Mesenchymal stem cell (in vitro differentiated cells and primary cell): ENCODE results near the gene ARMH2.
"Not testable (repeated sequence)": the region's sequence is repeated elsewhere in the genome, so short reads cannot be mapped to it uniquely, and the experiment has no call there.

Experiments used
- DNase-seq: peaks from one replicate; pipeline ENCODE4 v3.0.0-alpha.2; 2013
- H2AFZ ChIP-seq: one replicate; pipeline ENCODE4 v1.6.1; 2013; ENCODE audit warnings: low read depth, mild to moderate bottlenecking, control low read depth, inconsistent platforms, low read length, moderate library complexity
- H2AK5ac ChIP-seq: 2 replicates; pipeline ENCODE4 v1.6.1; 2013; ENCODE audit warnings: low read length, moderate library complexity, mild to moderate bottlenecking, inconsistent platforms; ENCODE audit not compliant: severe bottlenecking
- H2BK120ac ChIP-seq: one replicate; pipeline ENCODE4 v1.6.1; 2013; ENCODE audit warnings: low read depth, mild to moderate bottlenecking, inconsistent platforms, low read length, moderate library complexity
- H2BK12ac ChIP-seq, 2 experiments: one replicate each; pipeline ENCODE4 v1.6.1; 2013; ENCODE audit warnings: inconsistent platforms in 2 of 2, low read length in 2 of 2, mild to moderate bottlenecking in 2 of 2, moderate library complexity in 2 of 2, control low read depth in 1 of 2
- H2BK15ac ChIP-seq: one replicate; pipeline ENCODE4 v1.6.1; 2013; ENCODE audit warnings: mild to moderate bottlenecking, low read depth, inconsistent platforms; ENCODE audit not compliant: poor library complexity, severe bottlenecking
- H2BK5ac ChIP-seq: 2 replicates; pipeline ENCODE4 v1.6.1; 2013; ENCODE audit warnings: low read depth, mild to moderate bottlenecking, low read length, control low read depth, inconsistent platforms; ENCODE audit not compliant: poor library complexity, severe bottlenecking
- H3K14ac ChIP-seq, 2 experiments: one replicate each; pipeline ENCODE4 v1.6.1; 2013; ENCODE audit warnings: inconsistent platforms in 2 of 2, low read length in 2 of 2, control low read depth in 1 of 2, mild to moderate bottlenecking in 1 of 2, moderate library complexity in 1 of 2
- H3K18ac ChIP-seq, 2 experiments: one replicate each; pipeline ENCODE4 v1.6.1; 2013; ENCODE audit warnings: inconsistent platforms in 2 of 2, low read length in 2 of 2, control low read depth in 1 of 2, low read depth in 1 of 2, mild to moderate bottlenecking in 1 of 2
- H3K23ac ChIP-seq, 2 experiments: one replicate each; pipeline ENCODE4 v1.6.1; 2013; ENCODE audit warnings: inconsistent platforms in 2 of 2, low read length in 2 of 2, mild to moderate bottlenecking in 2 of 2, moderate library complexity in 2 of 2, control low read depth in 1 of 2
- H3K27ac ChIP-seq: 2 replicates; pipeline ENCODE4 v1.5.1; 2013; ENCODE audit warnings: mild to moderate bottlenecking, moderate library complexity, low read length, control low read depth, inconsistent platforms; ENCODE audit not compliant: poor library complexity, severe bottlenecking
- H3K27me3 ChIP-seq, 2 experiments: 2 replicates each; pipeline versions ENCODE4 v1.6.1 to v1.7.0; 2013; ENCODE audit warnings: low read length in 2 of 2, mild to moderate bottlenecking in 2 of 2, moderate library complexity in 2 of 2, control low read depth in 1 of 2, inconsistent platforms in 1 of 2; ENCODE audit not compliant: control insufficient read depth in 1 of 2, insufficient read depth in 1 of 2
- H3K36me3 ChIP-seq, 2 experiments: 2 replicates each; pipeline versions ENCODE4 v1.6.1 to v1.7.0; 2013; ENCODE audit warnings: low read length in 2 of 2, control low read depth in 1 of 2, inconsistent platforms in 1 of 2, low read depth in 1 of 2, mild to moderate bottlenecking in 1 of 2; ENCODE audit not compliant: insufficient read depth in 2 of 2, control insufficient read depth in 1 of 2
- H3K4ac ChIP-seq, 2 experiments: one replicate each; pipeline ENCODE4 v1.6.1; 2013; ENCODE audit warnings: inconsistent platforms in 2 of 2, low read length in 2 of 2, mild to moderate bottlenecking in 2 of 2, moderate library complexity in 2 of 2, control low read depth in 1 of 2, low read depth in 1 of 2
- H3K4me1 ChIP-seq: 2 replicates; pipeline ENCODE4 v1.6.1; 2013; ENCODE audit warnings: low read depth, low read length, control low read depth; ENCODE audit not compliant: control insufficient read depth, insufficient read depth
- H3K4me2 ChIP-seq: 2 replicates; pipeline ENCODE4 v1.6.1; 2013; ENCODE audit warnings: low read length, mild to moderate bottlenecking, inconsistent platforms; ENCODE audit not compliant: poor library complexity, severe bottlenecking
- H3K4me3 ChIP-seq, 2 experiments: 2 replicates each; pipeline versions ENCODE4 v1.5.1 to v1.7.0; 2013; ENCODE audit warnings: low read length in 2 of 2, mild to moderate bottlenecking in 2 of 2, control low read depth in 1 of 2, low read depth in 1 of 2; ENCODE audit not compliant: insufficient read depth in 1 of 2
- H3K79me1 ChIP-seq: replicated peaks from 2 replicates; pipeline ENCODE4 v1.6.1; 2013; ENCODE audit warnings: mild to moderate bottlenecking, control low read depth, low read length, inconsistent platforms; ENCODE audit not compliant: poor library complexity, severe bottlenecking
- H3K9ac ChIP-seq: 2 replicates; pipeline ENCODE4 v1.7.0; 2013; ENCODE audit warnings: mild to moderate bottlenecking, low read length, moderate library complexity
- H3K9me3 ChIP-seq: 2 replicates; pipeline ENCODE4 v1.7.0; 2013; ENCODE audit warnings: mild to moderate bottlenecking, low read length; ENCODE audit not compliant: control insufficient read depth
- H4K8ac ChIP-seq: one replicate; pipeline ENCODE4 v1.6.1; 2013; ENCODE audit warnings: inconsistent platforms, mild to moderate bottlenecking, low read length, moderate library complexity
- H4K91ac ChIP-seq: one replicate; pipeline ENCODE4 v1.6.1; 2013; ENCODE audit warnings: mild to moderate bottlenecking, low read length, inconsistent platforms
- WGBS: methylation state at CpG from one replicate; pipeline ENCODE4 v1.1.7; 2013; ENCODE audit warnings: mixed read lengths; 5-methylcytosine and 5-hydroxymethylcytosine counted together

ARMH2 gene

DNA sequence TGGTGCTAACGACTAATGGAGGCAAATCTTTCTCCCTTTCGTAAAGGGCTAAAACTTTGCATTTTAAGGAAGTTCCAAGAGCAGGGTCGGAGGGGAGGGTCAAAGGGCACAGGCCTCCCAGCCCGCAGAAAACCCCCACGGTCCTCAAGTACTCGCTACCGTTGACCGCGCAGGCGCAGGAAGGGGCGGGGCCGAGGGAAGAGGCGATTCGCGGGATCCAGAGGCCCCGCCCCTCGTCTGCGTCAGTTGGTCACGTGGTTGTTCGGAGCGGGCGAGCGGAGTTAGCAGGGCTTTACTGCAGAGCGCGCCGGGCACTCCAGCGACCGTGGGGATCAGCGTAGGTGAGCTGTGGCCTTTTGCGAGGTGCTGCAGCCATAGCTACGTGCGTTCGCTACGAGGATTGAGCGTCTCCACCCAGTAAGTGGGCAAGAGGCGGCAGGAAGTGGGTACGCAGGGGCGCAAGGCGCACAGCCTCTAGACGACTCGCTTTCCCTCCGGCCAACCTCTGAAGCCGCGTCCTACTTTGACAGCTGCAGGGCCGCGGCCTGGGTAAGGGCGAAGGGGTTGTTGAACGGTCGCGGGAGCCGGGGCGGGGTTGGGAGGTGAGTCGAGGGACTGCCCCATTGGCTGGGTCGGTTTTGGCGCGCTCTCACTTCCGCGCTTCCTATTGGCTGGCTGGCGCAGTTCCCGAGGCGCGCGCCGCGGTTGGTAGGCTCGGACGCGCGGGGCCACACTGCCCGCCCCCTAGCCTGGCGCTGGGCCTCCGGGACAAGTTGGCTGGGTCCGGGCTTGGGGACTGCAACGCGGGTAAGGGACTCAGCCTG is 23.8 kb downstream of the ARMH2 start, which contains the start of gene GMNN:
TSS of gene GMNN (plus strand) at position 242 of the 824 bp plus-strand sequence. CDS start 2,310 bp downstream, outside the sequence.
- peak within 1 kb of the TSS; percentile 67 for H3K4me2 ChIP-seq
- H3K9me3 ChIP-seq: no peaks in the 10 kb centered on the region
- H2BK120ac ChIP-seq: no peak within 1 kb of the TSS
- peak within 1 kb of the TSS in 1 of 2 experiments; percentile 99 for H3K14ac ChIP-seq
- no peaks in the 10 kb centered on the region for H3K79me1 ChIP-seq
- no peak within 1 kb of the TSS for H2BK5ac ChIP-seq
- H3K4me1 ChIP-seq: peaks cover 6% of the 10 kb centered on the region
- peak within 1 kb of the TSS; percentile 99 for H2AFZ ChIP-seq
- WGBS: under 1% methylated on average over 75 of the region's 75 CpGs
- peak within 1 kb of the TSS; percentile 92 for H4K91ac ChIP-seq
- peak within 1 kb of the TSS in 1 of 2 experiments; percentile 99 for H3K23ac ChIP-seq
- H2BK15ac ChIP-seq: no peak within 1 kb of the TSS
- H3K9ac ChIP-seq: peak within 1 kb of the TSS; percentile 92
- H3K4ac ChIP-seq: peak within 1 kb of the TSS; percentile 65 to 89
- DNase-seq: peak; percentile 95
- H3K18ac ChIP-seq: peak within 1 kb of the TSS; percentile 91 to 99
- peak within 1 kb of the TSS; percentile 14 to 89 for H2BK12ac ChIP-seq
- H3K27ac ChIP-seq: peak within 1 kb of the TSS; percentile 87
- peak within 1 kb of the TSS; percentile 100 for H3K4me3 ChIP-seq
- H4K8ac ChIP-seq: peak within 1 kb of the TSS; percentile 95
- H2AK5ac ChIP-seq: no peak within 1 kb of the TSS
- H3K27me3 ChIP-seq: no peaks in the 10 kb centered on the region
- no peaks in the 10 kb centered on the region for H3K36me3 ChIP-seq

DNA sequence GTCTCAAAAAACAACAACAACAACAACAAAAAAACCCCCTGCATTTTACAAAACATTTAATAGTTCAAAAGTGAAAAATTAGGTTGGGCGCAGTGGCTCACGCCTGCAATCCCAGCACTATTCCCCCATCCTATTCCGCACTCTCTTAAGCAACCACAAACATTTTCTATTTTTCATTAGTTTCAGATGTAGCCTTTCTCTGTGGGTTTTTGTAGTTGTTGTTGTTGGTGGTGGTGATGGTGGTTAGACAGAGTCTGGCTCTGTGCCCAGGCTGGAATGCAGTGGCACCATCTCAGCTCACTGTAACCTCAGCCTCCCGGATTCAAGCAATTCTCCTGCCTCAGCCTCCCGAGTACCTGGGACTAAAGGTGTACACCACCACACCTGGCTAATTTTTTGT is 30.4 kb downstream of the ARMH2 start:
- H3K4me3 ChIP-seq: no peak overlapping the region
- H3K23ac ChIP-seq: no peak overlapping the region
- H3K14ac ChIP-seq: no peak overlapping the region
- no peaks in the 10 kb centered on the region for H3K4me1 ChIP-seq
- 96% methylated on average over 4 of the region's 5 CpGs for WGBS
- no peak overlapping the region for H2BK12ac ChIP-seq
- no peaks in the 10 kb centered on the region for H3K36me3 ChIP-seq
- H2BK120ac ChIP-seq: no peak overlapping the region
- no peaks in the 10 kb centered on the region for H3K9me3 ChIP-seq
- H3K27me3 ChIP-seq: no peaks in the 10 kb centered on the region
- no peak overlapping the region for H3K18ac ChIP-seq
- H4K8ac ChIP-seq: no peak overlapping the region
- H3K79me1 ChIP-seq: no peaks in the 10 kb centered on the region
- H3K9ac ChIP-seq: no peak overlapping the region
- H3K4ac ChIP-seq: no peak overlapping the region
- H2AK5ac ChIP-seq: no peak overlapping the region
- no peak overlapping the region for H2AFZ ChIP-seq
- no peak overlapping the region for H3K4me2 ChIP-seq
- no peak overlapping the region for H4K91ac ChIP-seq
- no peak overlapping the region for H3K27ac ChIP-seq
- H2BK15ac ChIP-seq: no peak overlapping the region
- DNase-seq: no peak
- no peak overlapping the region for H2BK5ac ChIP-seq

DNA sequence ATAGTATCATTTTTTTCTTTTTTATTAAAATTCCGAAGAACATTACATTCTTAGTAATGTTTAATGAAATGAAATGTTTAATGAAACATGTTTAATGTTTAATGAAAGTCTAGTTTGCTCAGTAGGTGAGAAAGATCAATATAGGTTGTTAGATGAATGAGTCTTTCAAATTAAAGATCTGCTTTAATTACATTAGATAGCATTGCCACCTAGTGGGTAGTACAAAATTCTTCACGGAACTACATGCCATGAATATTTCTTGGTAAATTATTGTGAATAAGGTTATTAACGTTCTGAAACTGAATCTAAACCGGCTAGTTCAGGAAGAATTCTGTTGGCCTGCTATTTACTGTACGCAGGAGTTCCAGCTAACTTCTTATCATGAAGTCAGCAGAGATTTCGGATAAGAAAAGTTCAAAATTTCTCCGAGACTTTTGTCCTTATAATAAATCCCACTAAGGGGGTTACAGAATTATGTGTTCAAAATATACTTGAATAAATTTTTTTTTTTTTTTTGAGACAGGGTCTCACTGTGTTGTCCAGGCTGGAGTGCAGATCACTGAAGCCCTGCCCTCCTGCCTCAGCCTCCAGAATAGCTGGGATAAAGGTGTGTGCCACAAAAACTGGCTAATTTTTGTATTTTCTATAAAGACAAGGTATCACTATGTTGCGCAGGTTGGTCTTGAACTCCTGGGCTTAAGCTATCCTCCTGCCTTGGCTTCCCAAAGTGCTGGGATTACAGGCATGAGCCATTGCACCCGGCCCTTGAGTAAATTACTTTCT is 31.8 kb downstream of the ARMH2 start:
- Histone ChIP-seq H3K23ac (no peak overlapping the region), H3K79me1 (no peaks in the 10 kb centered on the region), H2BK12ac (no peak overlapping the region), H3K27ac (no peak overlapping the region), H3K9me3 (no peaks in the 10 kb centered on the region), H3K36me3 (no peaks in the 10 kb centered on the region), H3K4me3 (no peak overlapping the region), H3K27me3 (no peaks in the 10 kb centered on the region), H3K4me1 (no peaks in the 10 kb centered on the region), H3K18ac (no peak overlapping the region), H2BK15ac (no peak overlapping the region), H2AFZ (no peak overlapping the region), H4K8ac (no peak overlapping the region), H3K14ac (no peak overlapping the region), H3K4ac (peak overlapping the region in 1 of 2 experiments; percentile 51), H3K9ac (peak overlapping the region; percentile 55), H2AK5ac (no peak overlapping the region), H2BK120ac (no peak overlapping the region), H3K4me2 (no peak overlapping the region), H2BK5ac (no peak overlapping the region), H4K91ac (no peak overlapping the region)
- DNase-seq: peak; percentile 37
- WGBS: 74% methylated on average over 5 of the region's 9 CpGs

DNA sequence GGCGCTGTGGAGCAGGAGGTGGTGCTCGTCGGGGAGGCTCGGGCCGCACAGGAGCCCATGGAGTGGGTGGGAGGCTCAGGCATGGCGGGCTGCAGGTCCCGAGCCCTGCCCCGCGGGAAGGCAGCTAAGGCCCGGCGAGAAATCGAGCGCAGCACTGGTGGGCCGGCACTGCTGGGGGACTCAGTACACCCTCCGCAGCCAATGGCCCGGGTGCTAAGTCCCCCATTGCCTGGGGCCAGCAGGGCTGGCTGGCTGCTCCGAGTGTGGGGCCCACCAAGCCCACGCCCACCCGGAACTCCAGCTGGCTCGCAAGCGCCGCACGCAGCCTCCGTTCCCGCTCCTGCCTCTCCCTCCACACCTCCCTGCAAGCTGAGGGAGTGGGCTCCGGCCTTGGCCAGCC is 32.7 kb downstream of the ARMH2 start:
- WGBS: 96% methylated on average over 6 of the region's 26 CpGs
- not testable (repeated sequence) for H2AFZ ChIP-seq, H4K91ac ChIP-seq, H2BK12ac ChIP-seq, H2BK120ac ChIP-seq, H3K18ac ChIP-seq, H3K4me1 ChIP-seq, H3K4ac ChIP-seq, H3K4me2 ChIP-seq, H3K9ac ChIP-seq, H3K23ac ChIP-seq, H2AK5ac ChIP-seq, H3K27ac ChIP-seq, H3K79me1 ChIP-seq, DNase-seq, H3K27me3 ChIP-seq, H3K36me3 ChIP-seq, H3K4me3 ChIP-seq, H3K9me3 ChIP-seq, H2BK5ac ChIP-seq, H4K8ac ChIP-seq, H3K14ac ChIP-seq, H2BK15ac ChIP-seq
